Measurements from ENCODE around the gene TRERF1.

TRERF1 gene

DNA sequence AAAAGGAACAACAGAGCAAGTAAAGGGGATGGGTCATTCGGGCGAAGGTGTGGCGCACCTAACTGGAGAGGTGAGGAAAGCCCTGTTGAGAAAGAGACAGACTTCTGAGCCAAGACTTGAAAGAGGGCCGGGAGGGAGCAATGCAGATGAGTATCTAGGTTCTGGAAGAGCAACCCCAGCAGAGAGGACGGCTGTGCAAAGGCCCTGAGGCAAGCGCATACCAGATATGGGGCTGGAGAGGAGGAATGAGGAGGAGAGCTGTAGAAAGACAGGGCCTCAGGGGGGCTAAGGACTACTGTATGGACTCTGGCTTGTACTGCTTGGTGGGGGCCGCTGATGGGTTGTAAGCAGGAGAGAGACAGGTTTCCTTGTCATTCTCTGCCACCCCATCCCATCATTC, 21.9 kb downstream of the TRERF1 start:
- H2BK15ac ChIP-seq (ENCODE audit: low read depth, poor library complexity, severe bottlenecking) = peak overlapping the region; percentile 0
- no peak overlapping the region for H2BK12ac ChIP-seq (ENCODE audit: low read length in 2 of 2)
- H4K8ac ChIP-seq (ENCODE audit: low read length) = peak overlapping the region; percentile 59
- H4K91ac ChIP-seq (ENCODE audit: low read length) = no peak overlapping the region
- no peak overlapping the region for H3K14ac ChIP-seq (ENCODE audit: low read length in 2 of 2)
- whole genome bisulfite sequencing = 98% methylated on average over 7 of the region's 7 CpGs
- no peak for DNase-seq
- no peak overlapping the region for H3K4me3 ChIP-seq (ENCODE audit: insufficient read depth in 1 of 2, low read depth in 1 of 2, low read length in 2 of 2)
- H3K27me3 ChIP-seq (ENCODE audit: control insufficient read depth in 1 of 2, insufficient read depth in 1 of 2, low read length in 2 of 2) = no peaks in the 10 kb centered on the region
- no peak overlapping the region for H3K9ac ChIP-seq (ENCODE audit: low read length)
- H2AK5ac ChIP-seq (ENCODE audit: low read length, severe bottlenecking) = no peak overlapping the region
- H3K79me1 ChIP-seq (replicated peaks; ENCODE audit: low read length, poor library complexity, severe bottlenecking) = peaks cover 44% of the 10 kb centered on the region
- no peak overlapping the region for H2AFZ ChIP-seq (ENCODE audit: low read depth, low read length)
- no peak overlapping the region for H3K4ac ChIP-seq (ENCODE audit: low read depth in 1 of 2, low read length in 2 of 2)
- no peak overlapping the region for H3K18ac ChIP-seq (ENCODE audit: low read depth in 1 of 2, low read length in 2 of 2)
- H3K9me3 ChIP-seq (ENCODE audit: control insufficient read depth, low read length) = peaks cover 19% of the 10 kb centered on the region
- H3K27ac ChIP-seq (ENCODE audit: low read length, poor library complexity, severe bottlenecking) = no peak overlapping the region
- peaks cover 6 to 35% of the 10 kb centered on the region in 2 experiments for H3K36me3 ChIP-seq (ENCODE audit: control insufficient read depth in 1 of 2, insufficient read depth in 2 of 2, low read depth in 1 of 2, low read length in 2 of 2)
- H3K23ac ChIP-seq (ENCODE audit: low read length in 2 of 2) = no peak overlapping the region
- H3K4me2 ChIP-seq (ENCODE audit: low read length, poor library complexity, severe bottlenecking) = no peak overlapping the region
- no peak overlapping the region for H2BK120ac ChIP-seq (ENCODE audit: low read depth, low read length)
- peaks cover 5% of the 10 kb centered on the region for H3K4me1 ChIP-seq (ENCODE audit: control insufficient read depth, insufficient read depth, low read depth, low read length)
- no peak overlapping the region for H2BK5ac ChIP-seq (ENCODE audit: low read depth, low read length, poor library complexity, severe bottlenecking)

DNA sequence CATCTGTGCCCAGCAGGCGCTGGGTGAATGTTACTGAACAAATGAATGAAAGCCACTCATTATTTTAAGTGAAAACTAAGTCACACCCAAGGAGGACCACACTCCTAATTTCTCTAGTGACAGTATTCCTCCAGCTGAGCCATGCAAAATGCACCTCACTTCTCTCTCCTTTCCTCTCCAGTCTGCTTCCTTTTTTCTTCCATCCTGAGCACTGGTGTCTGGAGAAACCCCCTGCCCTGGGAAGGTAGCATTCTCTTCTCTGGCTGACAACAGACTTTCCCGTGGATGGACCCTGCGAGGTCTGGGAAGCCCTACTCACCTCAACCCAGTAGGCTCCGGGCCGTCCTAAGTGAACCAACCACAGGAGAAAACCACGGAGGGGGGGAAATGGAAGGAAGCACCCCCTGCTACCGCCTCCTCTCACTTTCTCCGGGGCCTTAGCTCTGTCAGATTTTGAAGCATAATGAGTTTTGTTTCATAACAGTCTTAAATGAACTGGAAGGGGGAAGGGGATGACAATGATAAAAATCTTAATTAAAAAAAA, 22.6 kb downstream of the TRERF1 start:
- H3K23ac ChIP-seq (ENCODE audit: low read length in 2 of 2) = no peak overlapping the region
- no peak overlapping the region for H2BK15ac ChIP-seq (ENCODE audit: low read depth, poor library complexity, severe bottlenecking)
- H3K4me1 ChIP-seq (ENCODE audit: control insufficient read depth, insufficient read depth, low read depth, low read length) = peaks cover 5% of the 10 kb centered on the region
- H3K27me3 ChIP-seq (ENCODE audit: control insufficient read depth in 1 of 2, insufficient read depth in 1 of 2, low read length in 2 of 2) = no peaks in the 10 kb centered on the region
- H3K14ac ChIP-seq (ENCODE audit: low read length in 2 of 2) = no peak overlapping the region
- WGBS = 92% methylated on average over 7 of the region's 8 CpGs
- H2BK120ac ChIP-seq (ENCODE audit: low read depth, low read length) = no peak overlapping the region
- peaks cover 46% of the 10 kb centered on the region for H3K79me1 ChIP-seq (replicated peaks; ENCODE audit: low read length, poor library complexity, severe bottlenecking)
- no peak overlapping the region for H4K91ac ChIP-seq (ENCODE audit: low read length)
- no peak overlapping the region for H3K18ac ChIP-seq (ENCODE audit: low read depth in 1 of 2, low read length in 2 of 2)
- H3K36me3 ChIP-seq (ENCODE audit: control insufficient read depth in 1 of 2, insufficient read depth in 2 of 2, low read depth in 1 of 2, low read length in 2 of 2) = peaks cover 6 to 29% of the 10 kb centered on the region in 2 experiments
- no peak for DNase-seq
- no peak overlapping the region for H3K4me3 ChIP-seq (ENCODE audit: insufficient read depth in 1 of 2, low read depth in 1 of 2, low read length in 2 of 2)
- H3K4me2 ChIP-seq (ENCODE audit: low read length, poor library complexity, severe bottlenecking) = no peak overlapping the region
- H2BK5ac ChIP-seq (ENCODE audit: low read depth, low read length, poor library complexity, severe bottlenecking) = no peak overlapping the region
- peak overlapping the region; percentile 68 for H4K8ac ChIP-seq (ENCODE audit: low read length)
- no peak overlapping the region for H3K27ac ChIP-seq (ENCODE audit: low read length, poor library complexity, severe bottlenecking)
- no peak overlapping the region for H2BK12ac ChIP-seq (ENCODE audit: low read length in 2 of 2)
- H3K4ac ChIP-seq (ENCODE audit: low read depth in 1 of 2, low read length in 2 of 2) = no peak overlapping the region
- H2AFZ ChIP-seq (ENCODE audit: low read depth, low read length) = no peak overlapping the region
- peak overlapping the region; percentile 5 for H3K9ac ChIP-seq (ENCODE audit: low read length)
- H2AK5ac ChIP-seq (ENCODE audit: low read length, severe bottlenecking) = no peak overlapping the region
- peaks cover 14% of the 10 kb centered on the region for H3K9me3 ChIP-seq (ENCODE audit: control insufficient read depth, low read length)

- Histone ChIP-seq H3K23ac (ENCODE audit: low read length in 2 of 2) (no peak overlapping the region), H4K8ac (ENCODE audit: low read length) (peak overlapping the region; percentile 68), H3K27me3 (ENCODE audit: control insufficient read depth in 1 of 2, insufficient read depth in 1 of 2, low read length in 2 of 2) (no peaks in the 10 kb centered on the region), H3K14ac (ENCODE audit: low read length in 2 of 2) (no peak overlapping the region), H2AK5ac (ENCODE audit: low read length, severe bottlenecking) (no peak overlapping the region), H3K27ac (ENCODE audit: low read length, poor library complexity, severe bottlenecking) (no peak overlapping the region), H3K18ac (ENCODE audit: low read depth in 1 of 2, low read length in 2 of 2) (no peak overlapping the region), H3K4me3 (ENCODE audit: insufficient read depth in 1 of 2, low read depth in 1 of 2, low read length in 2 of 2) (no peak overlapping the region), H2AFZ (ENCODE audit: low read depth, low read length) (no peak overlapping the region), H3K36me3 (ENCODE audit: control insufficient read depth in 1 of 2, insufficient read depth in 2 of 2, low read depth in 1 of 2, low read length in 2 of 2) (peaks cover 3 to 23% of the 10 kb centered on the region in 2 experiments), H3K4ac (ENCODE audit: low read depth in 1 of 2, low read length in 2 of 2) (no peak overlapping the region), H4K91ac (ENCODE audit: low read length) (no peak overlapping the region), H2BK15ac (ENCODE audit: low read depth, poor library complexity, severe bottlenecking) (no peak overlapping the region), H2BK12ac (ENCODE audit: low read length in 2 of 2) (no peak overlapping the region), H3K4me1 (ENCODE audit: control insufficient read depth, insufficient read depth, low read depth, low read length) (peaks cover 5% of the 10 kb centered on the region), H3K9me3 (ENCODE audit: control insufficient read depth, low read length) (peaks cover 8% of the 10 kb centered on the region), H3K4me2 (ENCODE audit: low read length, poor library complexity, severe bottlenecking) (no peak overlapping the region), H3K79me1 (replicated peaks; ENCODE audit: low read length, poor library complexity, severe bottlenecking) (peaks cover 40% of the 10 kb centered on the region), H3K9ac (ENCODE audit: low read length) (peak overlapping the region; percentile 5), H2BK120ac (ENCODE audit: low read depth, low read length) (no peak overlapping the region), H2BK5ac (ENCODE audit: low read depth, low read length, poor library complexity, severe bottlenecking) (no peak overlapping the region)
- WGBS = 90% methylated on average over 6 of the region's 7 CpGs
- no peak for DNase-seq
Measured at GRCh38 chr6:42428326-42429041, 23.2 kb downstream of the TRERF1 start.

- Histone ChIP-seq H4K91ac (ENCODE audit: low read length) (no peak overlapping the region), H3K79me1 (replicated peaks; ENCODE audit: low read length, poor library complexity, severe bottlenecking) (peaks cover 38% of the 10 kb centered on the region)
- 87% methylated on average over 1 of the region's 2 CpGs for WGBS
Measured at GRCh38 chr6:42427871-42428270, 23.9 kb downstream of the TRERF1 start.

More at GRCh38 chr6:42427871-42428270, 23.9 kb downstream of the TRERF1 start:
- H4K8ac ChIP-seq (ENCODE audit: low read length) = no peak overlapping the region
- no peak overlapping the region for H3K4me3 ChIP-seq (ENCODE audit: insufficient read depth in 1 of 2, low read depth in 1 of 2, low read length in 2 of 2)
- H2AFZ ChIP-seq (ENCODE audit: low read depth, low read length) = no peak overlapping the region
- H2BK12ac ChIP-seq (ENCODE audit: low read length in 2 of 2) = no peak overlapping the region
- H3K9me3 ChIP-seq (ENCODE audit: control insufficient read depth, low read length) = peaks cover 2% of the 10 kb centered on the region
- peaks cover 3 to 17% of the 10 kb centered on the region in 2 experiments for H3K36me3 ChIP-seq (ENCODE audit: control insufficient read depth in 1 of 2, insufficient read depth in 2 of 2, low read depth in 1 of 2, low read length in 2 of 2)
- H2BK15ac ChIP-seq (ENCODE audit: low read depth, poor library complexity, severe bottlenecking) = no peak overlapping the region
- H2BK5ac ChIP-seq (ENCODE audit: low read depth, low read length, poor library complexity, severe bottlenecking) = no peak overlapping the region
- no peaks in the 10 kb centered on the region for H3K27me3 ChIP-seq (ENCODE audit: control insufficient read depth in 1 of 2, insufficient read depth in 1 of 2, low read length in 2 of 2)
- H2AK5ac ChIP-seq (ENCODE audit: low read length, severe bottlenecking) = no peak overlapping the region
- H3K4me1 ChIP-seq (ENCODE audit: control insufficient read depth, insufficient read depth, low read depth, low read length) = peaks cover 5% of the 10 kb centered on the region
- no peak overlapping the region for H3K4me2 ChIP-seq (ENCODE audit: low read length, poor library complexity, severe bottlenecking)
- no peak overlapping the region for H3K27ac ChIP-seq (ENCODE audit: low read length, poor library complexity, severe bottlenecking)
- no peak for DNase-seq
- H3K4ac ChIP-seq (ENCODE audit: low read depth in 1 of 2, low read length in 2 of 2) = no peak overlapping the region
- H3K14ac ChIP-seq (ENCODE audit: low read length in 2 of 2) = no peak overlapping the region
- H3K9ac ChIP-seq (ENCODE audit: low read length) = no peak overlapping the region
- H3K18ac ChIP-seq (ENCODE audit: low read depth in 1 of 2, low read length in 2 of 2) = no peak overlapping the region
- H2BK120ac ChIP-seq (ENCODE audit: low read depth, low read length) = no peak overlapping the region
- no peak overlapping the region for H3K23ac ChIP-seq (ENCODE audit: low read length in 2 of 2)

Measured in mesenchymal stem cell (in vitro differentiated cells and primary cell).